HEK293 (cell line): ENCODE measurements around the gene SPTLC3.

Experiments
- CTCF ChIA-PET: fragments of 350-600 bp; formaldehyde crosslinking; extraction: SDS; loops from one replicate; lab custom pipeline; 2021; ENCODE audit warnings: antibody characterized with exemption; lab: Yijun Ruan, JAX
- POLR2A ChIA-PET: fragments of 300-600 bp; formaldehyde crosslinking; extraction: SDS; loops from one replicate; lab custom pipeline; 2020; ENCODE audit warnings: antibody characterized with exemption, inconsistent platforms; lab: Yijun Ruan, JAX
- H3K27ac ChIP-seq: fragments of 200-500 bp; sonication (Bioruptor generic); 2 replicates; pipeline ENCODE4 v1.5.1; 2014; ENCODE audit warnings: low read depth, low read length, control low read depth, inconsistent platforms; ENCODE audit errors: extremely low read depth
- H3K36me3 ChIP-seq, 2 experiments: fragments of 200-500 bp in 1 of 2; sonication (Bioruptor generic) in 1 of 2; 1 replicate in 1 of 2; 2 replicates in 1 of 2; pipeline ENCODE4 v1.5.1; 2014 to 2017; ENCODE audit warnings: inconsistent platforms in 2 of 2, low read length in 2 of 2; ENCODE audit not compliant: control insufficient read depth in 2 of 2, insufficient read depth in 1 of 2
- H3K4me1 ChIP-seq: fragments of 200-500 bp; sonication (Bioruptor generic); 2 replicates; pipeline ENCODE4 v1.5.1; 2014; ENCODE audit warnings: mild to moderate bottlenecking, low read length, inconsistent platforms; ENCODE audit not compliant: control insufficient read depth, insufficient read depth
- H3K4me3 ChIP-seq: 2 replicates; pipeline ENCODE4 v1.5.1; 2011; ENCODE audit warnings: low read depth, mild to moderate bottlenecking, control low read depth, low read length, moderate library complexity
- H3K9me3 ChIP-seq: fragments of 200-500 bp; sonication (Bioruptor generic); 2 replicates; pipeline ENCODE4 v1.5.1; 2014; ENCODE audit warnings: low read depth, low read length, inconsistent platforms; ENCODE audit not compliant: control insufficient read depth, insufficient read depth
- AEBP2 ChIP-seq: fragments of 450-650 bp; formaldehyde crosslinking; IDR thresholded peaks from 2 replicates; pipeline ENCODE4 v1.5.1; 2016; ENCODE audit warnings: missing biosample characterization, missing genetic modification characterization, borderline replicate concordance
- GFI1B ChIP-seq: fragments of 450-650 bp; formaldehyde crosslinking; IDR thresholded peaks from 2 replicates; pipeline ENCODE4 v1.5.1; 2016; ENCODE audit warnings: missing biosample characterization, missing genetic modification characterization
- KLF9 ChIP-seq: fragments of 450-650 bp; formaldehyde crosslinking; IDR thresholded peaks from 2 replicates; pipeline ENCODE4 v1.5.1; 2016; ENCODE audit warnings: missing biosample characterization, missing genetic modification characterization, low read depth
- PRDM2 ChIP-seq: fragments of 450-650 bp; formaldehyde crosslinking; IDR thresholded peaks from 2 replicates; pipeline ENCODE4 v1.5.1; 2016; ENCODE audit warnings: missing biosample characterization, missing genetic modification characterization, borderline replicate concordance
- PRDM4 ChIP-seq: fragments of 450-650 bp; formaldehyde crosslinking; IDR thresholded peaks from 2 replicates; pipeline ENCODE4 v1.5.1; 2017; ENCODE audit warnings: missing biosample characterization, missing genetic modification characterization
- REPIN1 ChIP-seq: fragments of 450-650 bp; formaldehyde crosslinking; IDR thresholded peaks from 2 replicates; pipeline ENCODE4 v1.5.1; 2017; ENCODE audit warnings: missing biosample characterization, missing genetic modification characterization, low read depth
- SALL2 ChIP-seq: fragments of 450-650 bp; formaldehyde crosslinking; IDR thresholded peaks from 2 replicates; pipeline ENCODE4 v1.5.0; 2017; ENCODE audit warnings: missing biosample characterization, mild to moderate bottlenecking, missing genetic modification characterization, borderline replicate concordance
- ZBTB17 ChIP-seq: fragments of 450-650 bp; formaldehyde crosslinking; IDR thresholded peaks from 2 replicates; pipeline ENCODE4 v1.5.1; 2016; ENCODE audit warnings: missing biosample characterization, missing genetic modification characterization
- ZFP41 ChIP-seq: fragments of 450-650 bp; formaldehyde crosslinking; IDR thresholded peaks from 2 replicates; pipeline ENCODE4 v1.5.1; 2016; ENCODE audit warnings: missing biosample characterization, missing genetic modification characterization, borderline replicate concordance
- ZNF138 ChIP-seq: fragments of 450-650 bp; formaldehyde crosslinking; IDR thresholded peaks from 2 replicates; pipeline ENCODE4 v1.5.1; 2016; ENCODE audit warnings: missing biosample characterization, missing genetic modification characterization, borderline replicate concordance
- ZNF16 ChIP-seq: fragments of 450-650 bp; formaldehyde crosslinking; IDR thresholded peaks from 2 replicates; pipeline ENCODE4 v1.5.1; 2016; ENCODE audit warnings: low read depth, missing biosample characterization, missing genetic modification characterization
- ZNF18 ChIP-seq: fragments of 450-650 bp; formaldehyde crosslinking; IDR thresholded peaks from 2 replicates; pipeline ENCODE4 v1.5.1; 2016; ENCODE audit warnings: missing biosample characterization, missing genetic modification characterization
- ZNF239 ChIP-seq: fragments of 450-650 bp; formaldehyde crosslinking; IDR thresholded peaks from 2 replicates; pipeline ENCODE4 v1.5.1; 2016; ENCODE audit warnings: missing biosample characterization, missing genetic modification characterization
- ZNF274 ChIP-seq, 2 experiments: fragments of 200-500 bp in 1 of 2; fragments of 450-650 bp in 1 of 2; sonication (Bioruptor generic) in 1 of 2; formaldehyde crosslinking in 1 of 2; IDR thresholded peaks; 2 replicates each; pipeline versions ENCODE4 v1.5.1 to v1.6.1; 2014 to 2016; ENCODE audit warnings: borderline replicate concordance in 1 of 2, inconsistent platforms in 1 of 2, low read length in 1 of 2, missing biosample characterization in 1 of 2, missing genetic modification characterization in 1 of 2
- ZNF311 ChIP-seq: fragments of 450-650 bp; formaldehyde crosslinking; IDR thresholded peaks from 2 replicates; pipeline ENCODE4 v1.5.1; 2017; ENCODE audit warnings: missing biosample characterization, missing genetic modification characterization, borderline replicate concordance
- ZNF510 ChIP-seq: fragments of 450-650 bp; formaldehyde crosslinking; IDR thresholded peaks from 2 replicates; pipeline ENCODE4 v1.5.1; 2018; ENCODE audit warnings: mild to moderate bottlenecking, missing genetic modification characterization, missing biosample characterization; ENCODE audit not compliant: insufficient replicate concordance
- ZNF596 ChIP-seq: fragments of 450-650 bp; IDR thresholded peaks from 2 replicates; pipeline ENCODE4 v1.5.0; 2018; ENCODE audit warnings: missing biosample characterization, mild to moderate bottlenecking, missing genetic modification characterization, moderate library complexity
- ZNF747 ChIP-seq: fragments of 450-650 bp; formaldehyde crosslinking; IDR thresholded peaks from 2 replicates; pipeline ENCODE4 v1.5.1; 2016; ENCODE audit warnings: missing biosample characterization, missing genetic modification characterization
- ZSCAN23 ChIP-seq: fragments of 450-650 bp; formaldehyde crosslinking; IDR thresholded peaks from 2 replicates; pipeline ENCODE4 v1.5.1; 2016; ENCODE audit warnings: missing biosample characterization, missing genetic modification characterization

Gene SPTLC3

GRCh38 chr20:13165203-13165602 lies 156.4 kb downstream of the SPTLC3 start:
- ChIA-PET POLR2A (no interaction called here), CTCF (no interaction called here)
- no peaks in the 10 kb centered on the region for H3K4me1 ChIP-seq
- H3K36me3 ChIP-seq, result no peaks in the 10 kb centered on the region
- no peak for TF ChIP-seq ZNF510 (tag by site-specific recombination)
- no peak for TF ChIP-seq ZNF311 (tag by site-specific recombination)
- TF ChIP-seq ZFP41 (tag by site-specific recombination), result no peak
- TF ChIP-seq ZNF747 (tag by site-specific recombination), result no peak
- TF ChIP-seq ZNF16 (tag by site-specific recombination), result no peak
- H3K4me3 ChIP-seq, result no peak overlapping the region
- H3K9me3 ChIP-seq, result no peaks in the 10 kb centered on the region
- no peak overlapping the region for H3K27ac ChIP-seq

GRCh38 chr20:13166011-13166410 lies 157.2 kb downstream of the SPTLC3 start:
- POLR2A ChIA-PET, result no interaction called here
- no peak for TF ChIP-seq ZNF138
- no peak for TF ChIP-seq SALL2 (tag by site-specific recombination)
- no peak for TF ChIP-seq ZSCAN23
- TF ChIP-seq KLF9, result no peak
- TF ChIP-seq ZBTB17, result no peak
- TF ChIP-seq ZNF18 (tag by site-specific recombination), result no peak
- 0 out of 2 replicates have a peak, but pooled peaks have one; percentile 29 for TF ChIP-seq GFI1B (tag by site-specific recombination)
- no peak for TF ChIP-seq ZNF596
- TF ChIP-seq, all 188 proteins: peak for 1
- CTCF ChIA-PET, result no interaction called here

GRCh38 chr20:13166437-13166836 lies 157.7 kb downstream of the SPTLC3 start:
- Histone ChIP-seq H3K27ac (no peak overlapping the region), H3K36me3 (no peaks in the 10 kb centered on the region), H3K4me1 (no peaks in the 10 kb centered on the region), H3K9me3 (no peaks in the 10 kb centered on the region), H3K4me3 (no peak overlapping the region)
- CTCF ChIA-PET, result no interaction called here
- POLR2A ChIA-PET, result no interaction called here
- no peak for TF ChIP-seq ZNF239
- TF ChIP-seq ZNF274 (IDR thresholded peaks at IDR 0.05; ENCODE audit: low read length), result no peak
- no peak for TF ChIP-seq ZNF274 (tag by site-specific recombination; IDR thresholded peaks at IDR 0.05; ENCODE audit: borderline replicate concordance)
- no peak for TF ChIP-seq REPIN1 (tag by site-specific recombination)
- no peak for TF ChIP-seq PRDM2 (tag by site-specific recombination)
- TF ChIP-seq PRDM4, result no peak
- TF ChIP-seq AEBP2 (tag by site-specific recombination), result no peak
- TF ChIP-seq ZBTB17, result no peak

More at GRCh38 chr20:13166011-13166410, 157.2 kb downstream of the SPTLC3 start:
- Histone ChIP-seq H3K4me1 (no peaks in the 10 kb centered on the region), H3K4me3 (no peak overlapping the region), H3K27ac (no peak overlapping the region), H3K9me3 (no peaks in the 10 kb centered on the region), H3K36me3 (no peaks in the 10 kb centered on the region)
